Right lobe of liver (tissue), 4 donors: ENCODE measurements around the gene DEFB132.

Experiments
- CTCF ChIP-seq, 4 donors: fragments of 200-600 bp in 3 of 4; fragments of 450-650 bp in 1 of 4; IDR thresholded peaks; one replicate each; pipeline versions ENCODE4 v1.5.1 to v1.8.0; 2016 to 2022; ENCODE audit warnings: antibody characterized with exemption in 4 of 4, mild to moderate bottlenecking in 2 of 4
- POLR2A ChIP-seq: fragments of 450-650 bp; IDR thresholded peaks from one replicate; pipeline ENCODE4 v1.6.1; 2017; ENCODE audit warnings: antibody characterized with exemption, mild to moderate bottlenecking
- donor health status: DM: no; HTN: no; CAD: no.
- donor health status: DM: no; HTN: no; CAD: no.
- donor health status: DM: no; HTN: yes; CAD: no.

- TF ChIP-seq POLR2A (no peak), CTCF (IDR thresholded peaks at IDR 0.05) (peak; percentile 25 to 35 (median 27))
Measured at GRCh38 chr20:290084-290831, 32.7 kb downstream of the DEFB132 start, which contains the start of gene C20orf96.
